K562 (cell line): Measurements from ENCODE around the gene PNP. TPM values are rescaled to one million over a fixed set of nuclear protein-coding genes. Genes with fewer than 3 reads are reported as not detected.

Source experiments
- CSDE1 ChIP-seq, 2 experiments: fragments of 450-650 bp; IDR thresholded peaks; 2 replicates each; pipeline ENCODE4 v1.6.1; 2016; ENCODE audit warnings: mild to moderate bottlenecking in 1 of 2
- DPF2 ChIP-seq: fragments of 450-650 bp; IDR thresholded peaks from 2 replicates; pipeline ENCODE4 v1.6.1; 2016
- EGR1 ChIP-seq: fragments of 450-650 bp; conservative IDR thresholded peaks from 2 replicates; pipeline ENCODE4 v1.6.1; 2017; ENCODE audit warnings: mild to moderate bottlenecking
- FOXJ2 ChIP-seq: fragments of 200-800 bp; sonication (Bioruptor generic); IDR thresholded peaks from 2 replicates; pipeline ENCODE4 v1.6.1; 2016; ENCODE audit warnings: missing genetic modification characterization, missing compliant biosample characterization
- HNRNPH1 ChIP-seq: fragments of 200-400 bp; formaldehyde crosslinking; optimal IDR thresholded peaks from 2 replicates; pipeline ENCODE3; 2017; ENCODE audit warnings: low read depth, mild to moderate bottlenecking, low read length, moderate library complexity
- HNRNPK ChIP-seq: fragments of 200-400 bp; formaldehyde crosslinking; IDR thresholded peaks from one replicate; pipeline ENCODE4 v1.6.1; 2018; ENCODE audit warnings: mild to moderate bottlenecking, low read depth, low read length; ENCODE audit not compliant: poor library complexity, severe bottlenecking
- KLF6 ChIP-seq: fragments of 250-450 bp; sonication (Bioruptor Pico); IDR thresholded peaks from 2 replicates; pipeline ENCODE4 v1.4.0; 2020; ENCODE audit warnings: mild to moderate bottlenecking, moderate library complexity, borderline replicate concordance
- NFE2L1 ChIP-seq: fragments of 450-650 bp; IDR thresholded peaks from 2 replicates; pipeline ENCODE4 v1.6.1; 2016; ENCODE audit warnings: missing genetic modification characterization, low read depth, mild to moderate bottlenecking, missing compliant biosample characterization, moderate library complexity, borderline replicate concordance
- SETDB1 ChIP-seq: IDR thresholded peaks from one replicate; pipeline ENCODE4 v1.6.1; 2012; ENCODE audit warnings: low read length, control low read depth, inconsistent platforms
- polyA plus RNA-seq, 8 experiments: library from polyadenylated mRNA; depleted of rRNA in 4 of 8; stranded (reverse) in 5 of 8; unstranded in 3 of 8; fragments of >200 nt; fragmentation: Nextera tagmentation in 2 of 8; fragmentation: Illumina TruSeq in 1 of 8; extraction: Ambion mirVana in 2 of 8; extraction: Trizol in 1 of 8; gene quantifications; 2 replicates each; pipeline versions ENCODE4 v1.2.1 to v1.2.3, GENCODE V29; 2011 to 2014; ENCODE audit warnings: inconsistent platforms in 1 of 8, missing spikeins in 1 of 8
- total RNA-seq, 7 experiments: library from RNA; depleted of rRNA in 6 of 7; stranded (reverse); fragments of >200 nt in 6 of 7; fragmentation: Illumina TruSeq in 2 of 7; extraction: Trizol in 2 of 7; gene quantifications; 2 replicates each; pipeline versions ENCODE4 v1.2.1 to v1.2.3, GENCODE V29; 2011 to 2021; ENCODE audit warnings: low replicate concordance in 1 of 7
- TF ChIP-seq, protein P1 (sequence below): fragments of 450-650 bp; IDR thresholded peaks from 2 replicates; pipeline ENCODE4 v1.6.1; 2016; ENCODE audit warnings: low read depth
- TF ChIP-seq, protein P2 (sequence below): fragments of 150-350 bp; conservative IDR thresholded peaks from 2 replicates; pipeline ENCODE4 v1.6.1; 2014; ENCODE audit warnings: low read length

The PNP gene
- total and polyA plus RNA-seq, 9 of the 15 experiments (the other 6 are each of a cell fraction or from before 2014, with no cell fraction given): 92.5 to 288 (median 137) TPM

DNA sequence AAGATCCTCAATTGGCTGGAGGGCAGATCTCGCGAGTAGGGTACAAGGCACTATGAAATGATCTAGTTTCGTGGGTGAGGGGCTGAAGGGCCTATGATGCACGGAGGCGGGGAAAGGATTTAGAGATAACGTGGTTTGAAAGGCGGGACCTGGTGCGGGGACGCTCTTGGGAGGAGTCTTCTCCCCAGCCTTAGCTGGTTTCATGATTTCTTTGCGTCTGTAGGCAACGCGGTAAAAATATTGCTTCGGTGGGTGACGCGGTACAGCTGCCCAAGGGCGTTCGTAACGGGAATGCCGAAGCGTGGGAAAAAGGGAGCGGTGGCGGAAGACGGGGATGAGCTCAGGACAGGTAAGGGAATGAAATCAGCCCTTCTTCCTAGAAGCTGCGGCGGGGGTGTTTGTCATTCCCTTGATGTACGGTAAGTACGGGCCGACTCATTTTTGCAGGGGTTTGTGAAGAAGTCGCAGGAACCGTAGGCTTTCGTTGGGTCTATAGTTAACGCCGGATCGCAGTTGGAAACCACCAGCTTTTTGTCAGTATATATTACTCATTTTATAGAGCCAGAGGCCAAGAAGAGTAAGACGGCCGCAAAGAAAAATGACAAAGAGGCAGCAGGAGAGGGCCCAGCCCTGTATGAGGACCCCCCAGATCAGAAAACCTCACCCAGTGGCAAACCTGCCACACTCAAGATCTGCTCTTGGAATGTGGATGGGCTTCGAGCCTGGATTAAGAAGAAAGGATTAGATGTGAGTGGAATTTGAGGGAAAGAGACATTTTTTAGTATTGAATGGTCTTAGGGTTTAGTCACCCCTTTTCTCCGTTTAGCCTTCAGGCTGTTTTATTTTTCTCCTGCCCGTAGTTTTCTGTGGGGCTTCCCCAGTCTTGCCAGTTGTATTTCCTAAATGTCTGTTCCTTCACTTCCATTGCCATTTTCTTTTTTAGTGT lies 13.6 kb upstream of the PNP start (continued):
- TF ChIP-seq, protein P1, sequence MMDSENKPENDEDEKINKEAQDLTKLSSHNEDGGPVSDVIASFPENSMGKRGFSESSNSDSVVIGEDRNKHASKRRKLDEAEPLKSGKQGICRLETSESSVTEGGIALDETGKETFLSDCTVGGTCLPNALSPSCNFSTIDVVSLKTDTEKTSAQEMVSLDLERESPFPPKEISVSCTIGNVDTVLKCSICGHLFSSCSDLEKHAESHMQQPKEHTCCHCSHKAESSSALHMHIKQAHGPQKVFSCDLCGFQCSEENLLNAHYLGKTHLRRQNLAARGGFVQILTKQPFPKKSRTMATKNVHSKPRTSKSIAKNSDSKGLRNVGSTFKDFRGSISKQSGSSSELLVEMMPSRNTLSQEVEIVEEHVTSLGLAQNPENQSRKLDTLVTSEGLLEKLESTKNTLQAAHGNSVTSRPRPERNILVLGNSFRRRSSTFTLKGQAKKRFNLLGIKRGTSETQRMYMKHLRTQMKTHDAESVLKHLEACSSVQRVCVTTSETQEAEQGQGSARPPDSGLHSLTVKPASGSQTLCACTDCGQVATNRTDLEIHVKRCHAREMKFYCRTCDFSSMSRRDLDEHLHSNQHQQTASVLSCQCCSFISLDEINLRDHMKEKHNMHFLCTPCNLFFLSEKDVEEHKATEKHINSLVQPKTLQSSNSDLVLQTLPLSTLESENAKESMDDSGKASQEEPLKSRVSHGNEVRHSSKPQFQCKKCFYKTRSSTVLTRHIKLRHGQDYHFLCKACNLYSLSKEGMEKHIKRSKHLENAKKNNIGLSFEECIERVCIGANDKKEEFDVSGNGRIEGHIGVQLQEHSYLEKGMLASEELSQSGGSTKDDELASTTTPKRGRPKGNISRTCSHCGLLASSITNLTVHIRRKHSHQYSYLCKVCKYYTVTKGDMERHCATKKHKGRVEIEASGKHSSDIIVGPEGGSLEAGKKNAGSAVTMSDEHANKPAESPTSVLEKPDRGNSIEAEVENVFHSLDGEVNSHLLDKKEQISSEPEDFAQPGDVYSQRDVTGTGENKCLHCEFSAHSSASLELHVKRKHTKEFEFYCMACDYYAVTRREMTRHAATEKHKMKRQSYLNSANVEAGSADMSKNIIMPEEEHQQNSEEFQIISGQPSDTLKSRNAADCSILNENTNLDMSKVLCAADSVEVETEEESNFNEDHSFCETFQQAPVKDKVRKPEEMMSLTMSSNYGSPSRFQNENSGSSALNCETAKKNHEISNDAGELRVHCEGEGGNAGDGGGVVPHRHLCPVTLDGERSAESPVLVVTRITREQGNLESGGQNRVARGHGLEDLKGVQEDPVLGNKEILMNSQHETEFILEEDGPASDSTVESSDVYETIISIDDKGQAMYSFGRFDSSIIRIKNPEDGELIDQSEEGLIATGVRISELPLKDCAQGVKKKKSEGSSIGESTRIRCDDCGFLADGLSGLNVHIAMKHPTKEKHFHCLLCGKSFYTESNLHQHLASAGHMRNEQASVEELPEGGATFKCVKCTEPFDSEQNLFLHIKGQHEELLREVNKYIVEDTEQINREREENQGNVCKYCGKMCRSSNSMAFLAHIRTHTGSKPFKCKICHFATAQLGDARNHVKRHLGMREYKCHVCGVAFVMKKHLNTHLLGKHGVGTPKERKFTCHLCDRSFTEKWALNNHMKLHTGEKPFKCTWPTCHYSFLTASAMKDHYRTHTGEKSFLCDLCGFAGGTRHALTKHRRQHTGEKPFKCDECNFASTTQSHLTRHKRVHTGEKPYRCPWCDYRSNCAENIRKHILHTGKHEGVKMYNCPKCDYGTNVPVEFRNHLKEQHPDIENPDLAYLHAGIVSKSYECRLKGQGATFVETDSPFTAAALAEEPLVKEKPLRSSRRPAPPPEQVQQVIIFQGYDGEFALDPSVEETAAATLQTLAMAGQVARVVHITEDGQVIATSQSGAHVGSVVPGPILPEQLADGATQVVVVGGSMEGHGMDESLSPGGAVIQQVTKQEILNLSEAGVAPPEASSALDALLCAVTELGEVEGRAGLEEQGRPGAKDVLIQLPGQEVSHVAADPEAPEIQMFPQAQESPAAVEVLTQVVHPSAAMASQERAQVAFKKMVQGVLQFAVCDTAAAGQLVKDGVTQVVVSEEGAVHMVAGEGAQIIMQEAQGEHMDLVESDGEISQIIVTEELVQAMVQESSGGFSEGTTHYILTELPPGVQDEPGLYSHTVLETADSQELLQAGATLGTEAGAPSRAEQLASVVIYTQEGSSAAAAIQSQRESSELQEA: no peak
- TF ChIP-seq, protein P2, sequence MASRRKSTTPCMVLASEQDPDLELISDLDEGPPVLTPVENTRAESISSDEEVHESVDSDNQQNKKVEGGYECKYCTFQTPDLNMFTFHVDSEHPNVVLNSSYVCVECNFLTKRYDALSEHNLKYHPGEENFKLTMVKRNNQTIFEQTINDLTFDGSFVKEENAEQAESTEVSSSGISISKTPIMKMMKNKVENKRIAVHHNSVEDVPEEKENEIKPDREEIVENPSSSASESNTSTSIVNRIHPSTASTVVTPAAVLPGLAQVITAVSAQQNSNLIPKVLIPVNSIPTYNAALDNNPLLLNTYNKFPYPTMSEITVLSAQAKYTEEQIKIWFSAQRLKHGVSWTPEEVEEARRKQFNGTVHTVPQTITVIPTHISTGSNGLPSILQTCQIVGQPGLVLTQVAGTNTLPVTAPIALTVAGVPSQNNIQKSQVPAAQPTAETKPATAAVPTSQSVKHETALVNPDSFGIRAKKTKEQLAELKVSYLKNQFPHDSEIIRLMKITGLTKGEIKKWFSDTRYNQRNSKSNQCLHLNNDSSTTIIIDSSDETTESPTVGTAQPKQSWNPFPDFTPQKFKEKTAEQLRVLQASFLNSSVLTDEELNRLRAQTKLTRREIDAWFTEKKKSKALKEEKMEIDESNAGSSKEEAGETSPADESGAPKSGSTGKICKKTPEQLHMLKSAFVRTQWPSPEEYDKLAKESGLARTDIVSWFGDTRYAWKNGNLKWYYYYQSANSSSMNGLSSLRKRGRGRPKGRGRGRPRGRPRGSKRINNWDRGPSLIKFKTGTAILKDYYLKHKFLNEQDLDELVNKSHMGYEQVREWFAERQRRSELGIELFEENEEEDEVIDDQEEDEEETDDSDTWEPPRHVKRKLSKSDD: no peak
- TF ChIP-seq HNRNPH1 (no peak), NFE2L1 (tag) (no peak), SETDB1 (no peak), FOXJ2 (0 out of 2 replicates have a peak, but pooled peaks have one; percentile 3), CSDE1 (IDR thresholded peaks at IDR 0.05) (no peak), HNRNPK (no peak), EGR1 (peak; percentile 49; the same call in 1 of the 2 replicates), KLF6 (CRISPR knock-in tag) (no peak), DPF2 (0 out of 2 replicates have a peak, but pooled peaks have one; percentile 57)
